Subcutaneous adipose tissue (tissue), 4 donors: ENCODE measurements around the gene WDSUB1. TPM values are rescaled to one million over a fixed set of nuclear protein-coding genes. Genes with fewer than 3 reads are reported as not detected.

Source experiments
- CTCF ChIP-seq: fragments of 450-650 bp; IDR thresholded peaks from one replicate; pipeline ENCODE4 v1.5.1; 2016; ENCODE audit warnings: low read depth, mild to moderate bottlenecking, control low read depth, antibody characterized with exemption, moderate library complexity
- small RNA-seq: library from RNA; depleted of rRNA; stranded (forward); fragments of <200 nt; gene quantifications from one replicate; pipeline ENCODE3, GENCODE V24; 2016
- total RNA-seq, 4 donors: library from RNA; depleted of rRNA; stranded (reverse); fragments of >200 nt; gene quantifications; one replicate each; pipeline ENCODE4 v1.1.0, GENCODE V29; 2016

Gene WDSUB1
- total RNA-seq, 4 donors from 2014 or later, result 5.8 to 9.3 (median 8.2) TPM

GRCh38 chr2:159193791-159194190, 92.7 kb downstream of the WDSUB1 start:
- TF ChIP-seq CTCF, result no peak

- no peak for TF ChIP-seq CTCF
Measured at GRCh38 chr2:159192371-159192918, 94.1 kb downstream of the WDSUB1 start.

GRCh38 chr2:159188449-159188848, 98.1 kb downstream of the WDSUB1 start:
- no peak for TF ChIP-seq CTCF

- TF ChIP-seq CTCF, result no peak
Measured at GRCh38 chr2:159187106-159187505, 99.4 kb downstream of the WDSUB1 start.

- TF ChIP-seq CTCF, result no peak
Measured at GRCh38 chr2:159186462-159186861, 100.0 kb downstream of the WDSUB1 start.

Small RNA genes lying within 50 kb of the gene (small RNA-seq; reads per million reads assigned to genes)
- not detected for gene MIR6888
